H1 (cell line): ENCODE measurements around the gene TCF21. TPM values are rescaled to one million over a fixed set of nuclear protein-coding genes. Genes with fewer than 3 reads are reported as not detected.

Experiments used
- CTCF ChIA-PET: fragments of 300-600 bp; sonication (Branson Sonifier 250); formaldehyde crosslinking; loops from one replicate; lab custom pipeline; 2021; ENCODE audit not compliant: partially characterized antibody; lab: Charles Lee
- POLR2A ChIA-PET: fragments of 300-600 bp; sonication (Branson Sonifier 250); formaldehyde crosslinking; loops from one replicate; lab custom pipeline; 2021; ENCODE audit warnings: inconsistent platforms; ENCODE audit not compliant: partially characterized antibody; lab: Charles Lee
- DNase-seq, 2 experiments: peaks; one replicate each; pipeline versions ENCODE4 v3.0.0 to v3.0.0-alpha.2; 2010 to 2022; ENCODE audit warnings: low spot score in 2 of 2, low read depth in 1 of 2, mixed read lengths in 1 of 2
- FAIRE-seq: peaks from 2 replicates; lab custom pipeline; 2011; peaks lifted over from hg19 to GRCh38; lab: Jason Lieb, UNC
- H2AFZ ChIP-seq: 2 replicates; pipeline ENCODE4 v1.8.1; 2012; ENCODE audit warnings: low read length, inconsistent platforms
- H2AK5ac ChIP-seq: 2 replicates; pipeline ENCODE4 v1.6.1; 2013; ENCODE audit warnings: low read depth, low read length
- H2BK120ac ChIP-seq: replicated peaks from 2 replicates; pipeline ENCODE3; 2013; ENCODE audit warnings: low read depth, low read length, inconsistent platforms
- H2BK12ac ChIP-seq: 2 replicates; pipeline ENCODE4 v1.6.1; 2013; ENCODE audit warnings: low read depth, low read length
- H2BK15ac ChIP-seq: 2 replicates; pipeline ENCODE4 v1.6.1; 2013; ENCODE audit warnings: low read length
- H2BK20ac ChIP-seq: 2 replicates; pipeline ENCODE4 v1.6.1; 2013; ENCODE audit warnings: low read length
- H2BK5ac ChIP-seq: 2 replicates; pipeline ENCODE4 v1.6.1; 2013; ENCODE audit warnings: low read depth, low read length
- H3K14ac ChIP-seq: 2 replicates; pipeline ENCODE4 v1.6.1; 2013; ENCODE audit warnings: inconsistent platforms; ENCODE audit not compliant: insufficient read length
- H3K18ac ChIP-seq: 2 replicates; pipeline ENCODE4 v1.6.1; 2013; ENCODE audit warnings: low read length; ENCODE audit errors: extremely low read depth
- H3K23ac ChIP-seq: 2 replicates; pipeline ENCODE4 v1.6.1; 2013; ENCODE audit warnings: inconsistent platforms; ENCODE audit not compliant: insufficient read length
- H3K23me2 ChIP-seq: 2 replicates; pipeline ENCODE4 v1.6.1; 2013; ENCODE audit warnings: low read depth, low read length
- H3K27ac ChIP-seq: 2 replicates; pipeline ENCODE4 v1.6.1; 2011; ENCODE audit warnings: low read depth, low read length, inconsistent platforms
- H3K27me3 ChIP-seq, 4 experiments: replicated peaks in 1 of 4; 1 replicate in 1 of 4; 2 replicates in 3 of 4; pipeline versions ENCODE4 v1.6.1 to v1.8.1; 2011 to 2013; ENCODE audit warnings: low read length in 3 of 4, mild to moderate bottlenecking in 3 of 4, inconsistent platforms in 2 of 4, mixed read lengths in 2 of 4, moderate library complexity in 1 of 4; ENCODE audit not compliant: control insufficient read depth in 3 of 4, insufficient read depth in 3 of 4; ENCODE audit errors: extremely low read depth in 1 of 4
- H3K36me3 ChIP-seq, 4 experiments: 2 replicates each; pipeline versions ENCODE4 v1.6.1 to v1.8.1; 2011 to 2013; ENCODE audit warnings: mild to moderate bottlenecking in 4 of 4, low read length in 3 of 4, moderate library complexity in 2 of 4, control low read depth in 1 of 4, inconsistent platforms in 1 of 4; ENCODE audit not compliant: insufficient read depth in 4 of 4, control insufficient read depth in 2 of 4
- H3K4ac ChIP-seq: replicated peaks from 2 replicates; pipeline ENCODE3; 2013; ENCODE audit warnings: low read length, low read depth, mixed read lengths, inconsistent platforms; ENCODE audit not compliant: insufficient read length
- H3K4me1 ChIP-seq, 4 experiments: replicated peaks in 1 of 4; 1 replicate in 1 of 4; 2 replicates in 3 of 4; pipeline versions ENCODE4 v1.6.1 to v1.8.1; 2011 to 2013; ENCODE audit warnings: low read length in 3 of 4, inconsistent platforms in 2 of 4, mixed read lengths in 1 of 4; ENCODE audit not compliant: insufficient read depth in 4 of 4, control insufficient read depth in 3 of 4
- H3K4me2 ChIP-seq, 2 experiments: 2 replicates each; pipeline versions ENCODE4 v1.6.1 to v1.8.1; 2011 to 2013; ENCODE audit warnings: low read depth in 2 of 2, low read length in 2 of 2, control low read depth in 1 of 2, inconsistent platforms in 1 of 2, mild to moderate bottlenecking in 1 of 2; ENCODE audit not compliant: insufficient read depth in 1 of 2
- H3K4me3 ChIP-seq, 4 experiments: fragments of 200-600, 300-600 bp in 1 of 4; sonication (generic), shearing (Covaris generic), sonication (Bioruptor Twin) in 1 of 4; 2 replicates each; pipeline versions ENCODE4 v1.5.1 to v1.8.1; 2011 to 2016; ENCODE audit warnings: low read length in 4 of 4, low read depth in 3 of 4, control low read depth in 2 of 4, inconsistent platforms in 2 of 4, mild to moderate bottlenecking in 2 of 4, mixed read lengths in 1 of 4, moderate library complexity in 1 of 4; ENCODE audit not compliant: insufficient read depth in 2 of 4; ENCODE audit errors: extremely low read depth in 1 of 4
- H3K56ac ChIP-seq: replicated peaks from 2 replicates; pipeline ENCODE3; 2013; ENCODE audit warnings: low read depth, mild to moderate bottlenecking, mixed read lengths, low read length, inconsistent platforms; ENCODE audit not compliant: insufficient read length
- H3K79me1 ChIP-seq: 2 replicates; pipeline ENCODE4 v1.6.1; 2013; ENCODE audit warnings: low read depth, low read length, control low read depth
- H3K79me2 ChIP-seq, 2 experiments: 2 replicates each; pipeline versions ENCODE4 v1.6.1 to v1.8.1; 2012 to 2013; ENCODE audit warnings: low read length in 2 of 2, mild to moderate bottlenecking in 2 of 2, inconsistent platforms in 1 of 2; ENCODE audit not compliant: insufficient read depth in 2 of 2, control insufficient read depth in 1 of 2
- H3K9ac ChIP-seq, 4 experiments: replicated peaks in 1 of 4; 1 replicate in 1 of 4; 2 replicates in 3 of 4; pipeline versions ENCODE4 v1.6.1 to v1.8.1; 2011 to 2013; ENCODE audit warnings: low read depth in 3 of 4, low read length in 3 of 4, control low read depth in 2 of 4, mild to moderate bottlenecking in 2 of 4, moderate library complexity in 2 of 4, inconsistent platforms in 1 of 4; ENCODE audit errors: extremely low read depth in 1 of 4
- H3K9me3 ChIP-seq, 2 experiments: 2 replicates each; pipeline versions ENCODE4 v1.6.1 to v1.8.1; 2012 to 2013; ENCODE audit warnings: mild to moderate bottlenecking in 2 of 2, moderate library complexity in 2 of 2, control low read depth in 1 of 2, inconsistent platforms in 1 of 2, low read depth in 1 of 2, low read length in 1 of 2, mixed read lengths in 1 of 2; ENCODE audit not compliant: insufficient read depth in 2 of 2
- H4K20me1 ChIP-seq, 2 experiments: replicated peaks in 1 of 2; 2 replicates each; pipeline versions ENCODE3 to v1.8.1; 2011 to 2013; ENCODE audit warnings: inconsistent platforms in 2 of 2, low read length in 2 of 2, mild to moderate bottlenecking in 1 of 2; ENCODE audit not compliant: insufficient read depth in 2 of 2, control insufficient read depth in 1 of 2
- H4K5ac ChIP-seq: 2 replicates; pipeline ENCODE4 v1.6.1; 2013; ENCODE audit warnings: low read length, low read depth, mixed read lengths, inconsistent platforms; ENCODE audit not compliant: insufficient read length
- H4K8ac ChIP-seq: 2 replicates; pipeline ENCODE4 v1.8.0; 2013; ENCODE audit warnings: mild to moderate bottlenecking, moderate library complexity, low read length, inconsistent platforms; ENCODE audit not compliant: insufficient read depth; ENCODE audit errors: extremely low read depth
- H4K91ac ChIP-seq: replicated peaks from 2 replicates; pipeline ENCODE3; 2013; ENCODE audit warnings: low read length, mixed read lengths, inconsistent platforms; ENCODE audit not compliant: insufficient read length
- CEBPB ChIP-seq: IDR thresholded peaks from 2 replicates; pipeline ENCODE4 v1.6.1; 2012; ENCODE audit warnings: low read depth, low read length
- CTBP2 ChIP-seq: IDR thresholded peaks from 2 replicates; pipeline ENCODE4 v1.7.0; 2011; ENCODE audit warnings: borderline replicate concordance, mild to moderate bottlenecking, moderate library complexity, mixed read lengths, low read length; ENCODE audit not compliant: insufficient read depth, insufficient read length
- GTF2F1 ChIP-seq: IDR thresholded peaks from 2 replicates; pipeline ENCODE4 v1.6.1; 2012; ENCODE audit warnings: low read depth, low read length, improper control_type of control experiment, borderline replicate concordance
- JUN ChIP-seq: IDR thresholded peaks from 2 replicates; pipeline ENCODE4 v1.6.1; 2011; ENCODE audit warnings: low read depth, mild to moderate bottlenecking, improper control_type of control experiment, low read length
- JUND ChIP-seq: IDR thresholded peaks from 2 replicates; pipeline ENCODE4 v1.6.1; 2011; ENCODE audit warnings: mild to moderate bottlenecking, improper control_type of control experiment, low read length
- NANOG ChIP-seq: IDR thresholded peaks from 2 replicates; pipeline ENCODE4 v1.6.1; 2011; ENCODE audit warnings: low read length, low read depth, mild to moderate bottlenecking, inconsistent platforms; ENCODE audit not compliant: insufficient read depth, poor library complexity, severe bottlenecking
- POLR2AphosphoS5 ChIP-seq: IDR thresholded peaks from 2 replicates; pipeline ENCODE4 v1.6.1; 2011; ENCODE audit warnings: low read depth, low read length
- TCF12 ChIP-seq: IDR thresholded peaks from 2 replicates; pipeline ENCODE4 v1.6.1; 2011; ENCODE audit warnings: low read depth, mild to moderate bottlenecking, low read length
- USF2 ChIP-seq: IDR thresholded peaks from 2 replicates; pipeline ENCODE4 v1.6.1; 2011; ENCODE audit warnings: low read length, improper control_type of control experiment
- WGBS, 2 experiments: shearing (Covaris generic) in 1 of 2; methylation state at CpG; one replicate each; pipeline versions ENCODE4 v1.1.6 to v1.1.7; 2013 to 2015; ENCODE audit warnings: low lambda C conversion rate in 2 of 2, mixed read lengths in 2 of 2, inconsistent platforms in 1 of 2, low coverage in 1 of 2, missing lambda C conversion rate in 1 of 2; ENCODE audit not compliant: insufficient replicate concordance in 2 of 2, insufficient coverage in 1 of 2, insufficient read length in 1 of 2; ENCODE audit errors: extremely low coverage in 1 of 2, missing lambda C conversion rate in 1 of 2; 5-methylcytosine and 5-hydroxymethylcytosine counted together
- polyA plus RNA-seq, 7 experiments: library from polyadenylated mRNA; depleted of rRNA in 3 of 7; stranded (reverse) in 5 of 7; unstranded in 2 of 7; fragments of >200 nt in 5 of 7; fragments of 200-250 nt in 2 of 7; gene quantifications; 1 replicate in 5 of 7; 2 replicates in 1 of 7; 4 replicates in 1 of 7; pipeline versions ENCODE4 v1.2.1 to v1.2.3, GENCODE V29; 2011 to 2013; ENCODE audit warnings: missing spikeins in 2 of 7, mixed read lengths in 2 of 7
- total RNA-seq: library from RNA; stranded (reverse); fragmentation: NEBNext Ultra II Directional; extraction: Animal tissue kit (Norgen Biotek cat#: 25700); gene quantifications from 2 replicates; pipeline ENCODE4 v1.2.1, GENCODE V29; 2021
- TF ChIP-seq, protein P1 (sequence below), 3 experiments: IDR thresholded peaks; 1 replicate in 2 of 3; 2 replicates in 1 of 3; pipeline versions ENCODE4 v1.5.1 to v1.6.1; 2011; ENCODE audit warnings: low read length in 3 of 3, mild to moderate bottlenecking in 3 of 3, inconsistent platforms in 2 of 3, low read depth in 1 of 3, moderate library complexity in 1 of 3; ENCODE audit not compliant: insufficient read depth in 1 of 3; ENCODE audit errors: control extremely low read depth in 1 of 3

Gene TCF21
- total and polyA plus RNA-seq, 2 of the 8 experiments (the other 6 are each of a cell fraction or from before 2014, with no cell fraction given), result 0.05 to 0.09 TPM

DNA sequence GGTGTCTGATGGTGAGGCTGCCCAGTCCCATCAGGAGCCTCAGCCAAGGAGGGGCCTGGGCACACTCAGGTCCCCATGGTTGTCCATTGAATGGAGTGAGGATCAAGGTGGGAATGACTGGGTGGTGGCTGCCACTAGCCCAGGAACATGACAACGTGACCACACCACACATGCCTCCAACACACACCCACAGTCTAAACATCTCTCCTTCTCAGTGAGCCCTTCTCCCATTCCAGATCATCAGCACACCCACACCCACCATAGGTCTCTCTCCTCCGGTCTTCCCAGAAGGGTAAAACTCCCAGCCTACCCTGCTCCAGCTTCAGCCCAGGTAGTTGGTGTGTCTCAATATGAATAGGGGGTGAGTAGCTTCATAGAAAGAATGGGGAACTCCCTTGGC, 5.5 kb downstream of the TCF21 start:
- Histone ChIP-seq H2BK15ac (no peak overlapping the region), H3K27ac (no peak overlapping the region), H3K4me3 (no peak overlapping the region), H2BK120ac (no peak overlapping the region), H3K23me2 (peaks cover 21% of the 10 kb centered on the region), H3K9ac (no peak overlapping the region), H2BK12ac (no peak overlapping the region), H3K27me3 (peaks cover 57 to 85% (median 73%) of the 10 kb centered on the region in 4 experiments), H3K79me1 (no peaks in the 10 kb centered on the region), H3K14ac (no peak overlapping the region), H3K79me2 (no peaks in the 10 kb centered on the region), H2BK5ac (no peak overlapping the region), H4K20me1 (peaks cover 0 to 9% of the 10 kb centered on the region in 2 experiments), H3K23ac (no peak overlapping the region), H3K4me1 (peaks cover 3 to 15% (median 7%) of the 10 kb centered on the region in 4 experiments; a peak in 6 of 7 replicates), H3K9me3 (no peaks in the 10 kb centered on the region), H3K56ac (no peak overlapping the region), H4K5ac (no peak overlapping the region), H3K18ac (no peak overlapping the region), H4K91ac (no peak overlapping the region), H3K4ac (no peak overlapping the region), H3K4me2 (no peak overlapping the region), H4K8ac (no peak overlapping the region), H3K36me3 (peaks cover 0 to 4% (median 0%) of the 10 kb centered on the region in 4 experiments; a peak in 1 of 8 replicates), H2AK5ac (no peak overlapping the region), H2BK20ac (no peak overlapping the region), H2AFZ (no peak overlapping the region)
- ChIA-PET CTCF (interaction anchor here (0.6 to 3.0 kb wide), 10 partner anchors 9 to 325 kb away, joined by 3 to 17 read pairs (median 4); no protein-coding TSS in a partner anchor), POLR2A (interaction anchor here (0.6 kb wide), 1 partner anchor 97 kb away, joined by 3 read pairs; no protein-coding TSS in a partner anchor)
- 25% methylated on average over 2 of the region's 2 CpGs; no CpG with 5 or more reads in 1 of the 2 experiments for WGBS, 2 experiments
- no peak for FAIRE-seq
- DNase-seq, result no peak
- TF ChIP-seq USF2 (no peak), CEBPB (no peak), TCF12 (no peak), GTF2F1 (no peak), CTBP2 (no peak), NANOG (no peak), JUN (no peak), POLR2AphosphoS5 (no peak), JUND (no peak)
- TF ChIP-seq, protein P1, sequence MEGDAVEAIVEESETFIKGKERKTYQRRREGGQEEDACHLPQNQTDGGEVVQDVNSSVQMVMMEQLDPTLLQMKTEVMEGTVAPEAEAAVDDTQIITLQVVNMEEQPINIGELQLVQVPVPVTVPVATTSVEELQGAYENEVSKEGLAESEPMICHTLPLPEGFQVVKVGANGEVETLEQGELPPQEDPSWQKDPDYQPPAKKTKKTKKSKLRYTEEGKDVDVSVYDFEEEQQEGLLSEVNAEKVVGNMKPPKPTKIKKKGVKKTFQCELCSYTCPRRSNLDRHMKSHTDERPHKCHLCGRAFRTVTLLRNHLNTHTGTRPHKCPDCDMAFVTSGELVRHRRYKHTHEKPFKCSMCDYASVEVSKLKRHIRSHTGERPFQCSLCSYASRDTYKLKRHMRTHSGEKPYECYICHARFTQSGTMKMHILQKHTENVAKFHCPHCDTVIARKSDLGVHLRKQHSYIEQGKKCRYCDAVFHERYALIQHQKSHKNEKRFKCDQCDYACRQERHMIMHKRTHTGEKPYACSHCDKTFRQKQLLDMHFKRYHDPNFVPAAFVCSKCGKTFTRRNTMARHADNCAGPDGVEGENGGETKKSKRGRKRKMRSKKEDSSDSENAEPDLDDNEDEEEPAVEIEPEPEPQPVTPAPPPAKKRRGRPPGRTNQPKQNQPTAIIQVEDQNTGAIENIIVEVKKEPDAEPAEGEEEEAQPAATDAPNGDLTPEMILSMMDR (IDR thresholded peaks at IDR 0.05; ENCODE audit: control extremely low read depth in 1 of 3, insufficient read depth in 1 of 3, low read depth in 1 of 3, low read length in 3 of 3), result no peak
